ENCODE measurements around the gene ASAP2.
A peak's percentile ranks its signal among the peaks of the same experiment; 100 is the strongest.

Gene ASAP2

GRCh38 chr2:9205963-9206948 is at the start of gene ASAP2:
ASAP2 (plus strand) TSS chr2:9206812; CDS start chr2:9207105, 293 bp downstream.
- peak; percentile 19 to 89 (median 74) for DNase-seq
- intact Hi-C loops (cut with DNase I): loop anchor here (5.0 to 10.0 kb wide), 5 partner anchors 56 to 351 kb away; partner anchors contain the start of genes ADAM17, CPSF3 and ITGB1BP1

DNA sequence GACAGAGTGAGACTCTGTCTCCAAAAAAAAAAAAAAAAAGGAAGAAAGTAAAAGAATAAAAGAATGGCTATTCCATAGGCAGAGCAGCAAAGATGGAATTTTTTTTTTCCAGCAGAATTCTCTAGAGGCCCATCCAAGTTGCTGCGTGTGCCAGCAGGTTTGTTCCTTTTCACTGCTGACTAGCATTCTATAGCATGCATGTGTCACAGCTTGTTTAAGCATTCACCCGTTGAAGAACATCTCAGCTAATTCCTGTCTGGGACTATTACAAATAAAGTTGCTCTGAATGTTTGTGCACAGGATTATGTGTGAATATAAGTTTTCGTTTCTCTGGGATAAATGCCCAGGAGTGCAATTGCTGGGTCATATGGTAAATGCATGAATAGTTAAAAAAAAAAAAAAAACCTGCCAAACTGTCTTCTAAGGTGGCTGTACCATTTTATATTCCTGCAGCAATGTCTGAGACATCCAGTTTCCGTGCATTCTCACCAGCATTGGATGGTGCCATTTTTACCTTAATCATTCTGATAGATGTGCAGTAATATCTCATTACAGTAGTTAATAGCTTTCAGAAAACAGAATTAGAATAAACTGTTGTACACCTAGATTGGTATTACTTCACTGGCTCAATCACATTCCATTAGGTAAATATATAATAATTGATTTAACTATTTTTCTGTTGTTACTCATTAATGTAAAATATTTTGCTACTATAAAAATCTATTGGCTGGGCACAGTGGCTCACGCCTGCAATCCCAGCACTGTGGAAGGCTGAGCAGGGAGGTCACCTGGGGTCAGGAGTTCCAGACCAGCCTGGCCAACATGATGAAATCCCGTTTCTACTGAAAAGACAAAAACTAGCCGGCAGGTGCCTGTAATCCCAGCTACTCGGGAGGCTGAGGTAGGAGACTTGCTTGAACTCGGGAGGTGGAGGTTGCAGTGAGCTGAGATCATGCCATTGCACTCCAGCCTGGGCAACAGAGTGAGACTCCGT is 47.5 kb upstream of the ASAP2 start:
- DNase-seq: no peak
- intact Hi-C loops (cut with DNase I): no loop called here

- DNase-seq: no peak
Measured at GRCh38 chr2:9160732-9161131, 45.9 kb upstream of the ASAP2 start.

DNA sequence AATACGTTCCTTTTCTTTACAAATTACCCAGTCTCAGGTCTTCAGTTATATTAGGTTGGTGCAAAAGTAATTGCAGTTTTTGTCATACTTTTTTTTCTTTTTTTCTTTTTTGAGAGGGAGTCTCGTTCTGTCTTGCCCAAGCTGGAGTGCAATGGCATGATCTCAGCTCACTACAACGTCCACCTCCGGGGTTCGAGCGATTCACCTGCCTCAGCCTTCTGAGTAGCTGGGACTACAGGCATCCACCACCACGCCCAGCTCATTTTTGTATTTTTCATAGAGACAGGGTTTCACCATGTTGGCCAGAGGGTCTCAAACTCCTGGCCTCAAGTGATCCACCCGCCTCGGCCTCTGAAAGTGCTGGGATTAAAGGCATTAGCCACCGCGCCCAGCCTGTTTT is 43.8 kb upstream of the ASAP2 start:
- intact Hi-C loops (cut with DNase I): no loop called here
- DNase-seq: no peak

More at GRCh38 chr2:9160732-9161131, 45.9 kb upstream of the ASAP2 start:
- intact Hi-C loops (cut with DNase I): no loop called here

DNA sequence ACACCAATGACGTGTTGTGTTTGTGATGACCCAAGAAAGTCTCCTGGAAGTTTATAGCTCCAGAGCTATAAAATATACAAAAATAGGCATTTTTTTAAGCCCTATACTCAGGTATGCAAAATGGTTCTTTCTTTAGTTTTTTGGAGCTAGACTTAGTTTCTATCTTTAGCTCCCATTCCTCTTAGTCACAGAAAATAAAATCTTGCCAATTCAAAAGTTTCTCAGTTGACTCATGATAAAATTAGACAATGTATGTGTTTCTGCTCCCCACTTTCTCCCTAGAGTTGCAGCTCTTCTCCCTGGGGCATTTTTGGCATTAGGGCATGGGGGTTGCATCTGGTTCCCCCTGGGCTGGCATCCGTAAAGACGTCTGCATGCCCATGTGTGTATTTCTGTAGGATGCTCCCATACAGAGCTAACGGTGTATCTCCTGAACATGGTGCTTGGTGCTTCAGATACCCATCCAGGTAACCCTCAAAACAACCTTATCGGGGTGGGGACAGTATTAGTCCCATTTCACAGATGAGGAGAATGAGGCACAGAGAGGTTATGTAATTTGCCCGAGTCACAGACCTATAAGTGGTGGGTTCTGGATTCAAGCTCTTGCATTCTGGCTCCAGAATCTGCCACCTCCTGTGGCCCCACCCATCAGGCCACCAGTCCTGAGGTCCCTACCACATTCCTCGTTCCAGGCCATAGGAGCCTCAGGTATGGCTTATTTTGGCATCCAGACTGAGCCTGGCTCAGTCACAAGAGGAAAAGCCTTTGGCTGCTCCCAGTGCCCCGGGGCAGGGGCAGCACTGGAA is 43.1 kb upstream of the ASAP2 start:
- intact Hi-C loops (cut with DNase I): no loop called here
- DNase-seq: no peak

GRCh38 chr2:9164112-9164608 is 42.5 kb upstream of the ASAP2 start:
- intact Hi-C loops (cut with DNase I): no loop called here
- DNase-seq: no peak

DNA sequence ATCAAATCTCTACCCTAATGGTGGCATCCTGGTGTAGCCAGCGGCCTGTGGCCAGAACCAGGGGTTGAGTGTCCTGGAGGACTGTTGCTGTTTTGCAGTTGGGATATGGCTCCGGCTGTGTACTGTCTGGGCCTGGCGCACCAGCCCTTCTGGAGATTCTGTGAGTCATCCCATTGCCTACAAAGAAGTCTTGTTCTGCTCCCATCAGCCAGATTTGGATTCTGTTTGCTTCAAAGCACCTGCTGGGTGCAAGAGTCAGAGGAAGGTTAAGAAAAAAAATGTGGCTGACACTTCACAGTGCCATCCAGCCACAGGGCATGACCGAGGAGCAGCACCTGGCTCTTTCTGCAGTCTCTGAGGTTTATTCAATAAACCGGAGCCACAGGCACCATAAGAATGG is 41.0 kb upstream of the ASAP2 start:
- intact Hi-C loops (cut with DNase I): no loop called here

DNA sequence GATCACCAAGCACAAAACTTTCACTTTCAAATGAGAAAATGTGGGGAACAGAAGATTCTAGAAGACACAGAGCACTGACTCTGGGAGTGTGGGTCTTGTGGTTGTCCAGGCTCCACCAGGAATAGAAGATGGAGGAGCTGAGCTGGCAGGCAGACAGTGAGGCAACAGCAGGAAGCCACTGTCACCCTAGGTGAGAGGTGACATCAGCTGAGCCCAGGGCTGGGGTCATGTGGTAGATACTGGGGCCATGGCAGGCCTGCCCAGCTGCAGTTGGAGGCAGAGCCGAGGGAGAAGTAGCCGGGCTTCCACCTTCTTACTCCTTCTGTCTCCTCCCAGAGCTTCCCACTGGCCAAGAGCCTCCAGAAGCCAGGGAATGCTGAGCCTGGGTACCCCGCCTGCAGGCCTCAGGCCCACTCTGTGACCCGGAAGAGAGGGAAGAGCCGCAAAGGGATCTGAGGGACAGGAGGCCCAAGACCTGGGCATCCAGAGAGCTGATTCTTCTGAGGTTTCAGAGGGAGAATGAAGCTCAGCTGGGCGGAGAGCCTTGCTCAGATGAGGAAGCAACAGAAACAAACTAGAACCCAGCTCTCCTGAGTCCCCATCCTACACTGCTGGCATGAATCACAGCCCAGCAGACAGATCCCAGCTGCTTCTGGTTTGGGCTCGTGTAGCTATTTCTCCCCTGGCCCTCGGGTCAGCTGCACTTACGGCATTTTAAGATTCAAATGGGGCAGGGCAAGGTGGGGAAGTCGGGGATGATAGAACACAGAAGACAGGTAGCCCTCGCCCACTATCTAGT is 39.8 kb upstream of the ASAP2 start:
- no peak for DNase-seq
- intact Hi-C loops (cut with DNase I): no loop called here

More for the DNA sequence above, 41.0 kb upstream of the ASAP2 start:
- peak in 41 of 42 donors; percentile 14 to 84 (median 58) for DNase-seq

- intact Hi-C loops (cut with DNase I): no loop called here
- DNase-seq: no peak
Measured at GRCh38 chr2:9167718-9168657, 38.6 kb upstream of the ASAP2 start.

DNA sequence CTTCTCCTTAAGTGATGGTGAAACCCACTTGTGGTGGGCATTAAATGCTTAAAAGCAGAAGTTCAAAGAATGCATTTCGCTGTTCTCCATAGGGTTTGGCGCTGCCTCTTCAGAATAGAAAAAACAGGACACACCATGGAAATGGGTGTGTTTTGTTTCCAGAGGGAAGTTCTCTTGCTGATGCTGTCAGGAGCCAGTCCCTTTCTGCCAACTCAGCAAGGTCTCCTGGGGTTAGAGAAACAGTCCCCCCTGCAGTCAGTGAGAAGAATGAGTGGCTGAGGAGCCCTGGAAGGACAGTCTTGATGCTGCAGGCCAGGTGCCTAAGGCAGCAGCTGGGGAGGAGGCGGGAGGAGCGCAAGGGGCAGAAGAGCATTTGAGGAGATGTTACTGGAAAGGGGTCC is 37.8 kb upstream of the ASAP2 start:
- intact Hi-C loops (cut with DNase I): no loop called here
- DNase-seq: no peak

GRCh38 chr2:9169349-9170107 is 37.1 kb upstream of the ASAP2 start:
- intact Hi-C loops (cut with DNase I): no loop called here
- DNase-seq: no peak

GRCh38 chr2:9170458-9171130 is 36.0 kb upstream of the ASAP2 start:
- intact Hi-C loops (cut with DNase I): no loop called here
- DNase-seq: no peak

- intact Hi-C loops (cut with DNase I): no loop called here
- DNase-seq: no peak
Measured at GRCh38 chr2:9174771-9175437, 31.7 kb upstream of the ASAP2 start.

GRCh38 chr2:9178110-9178903 is 28.3 kb upstream of the ASAP2 start:
- intact Hi-C loops (cut with DNase I): no loop called here
- DNase-seq: no peak

Data from head of caudate nucleus (tissue), 42 donors.